A549 (cell line): ENCODE measurements around the gene USP34. TPM values are rescaled to one million over a fixed set of nuclear protein-coding genes. Genes with fewer than 3 reads are reported as not detected.
"Not testable (repeated sequence)": the region's sequence is repeated elsewhere in the genome, so short reads cannot be mapped to it uniquely, and the experiment has no call there.

Experiments used
- ATAC-seq, 2 experiments: fragments of 200-7000 bp in 1 of 2; fragments of >200 bp in 1 of 2; cut with Nextera tagmentation in 1 of 2; cut with Tn5 transposase in 1 of 2; 3 replicates each; pipeline versions ENCODE4 v1.8.0 to v1.9.1; 2018 to 2020; ENCODE audit warnings: mild to moderate bottlenecking in 1 of 2, moderate library complexity in 1 of 2
- CTCF ChIA-PET: fragments of 300-600 bp; sonication (Branson Sonifier 250); formaldehyde crosslinking; extraction: SDS; loops from one replicate; lab custom pipeline; 2021; ENCODE audit warnings: antibody characterized with exemption, inconsistent platforms; lab: Yijun Ruan, JAX
- POLR2A ChIA-PET: fragments of 350-600 bp; formaldehyde crosslinking; extraction: SDS; loops from one replicate; lab custom pipeline; 2021; ENCODE audit warnings: antibody characterized with exemption, inconsistent platforms; lab: Yijun Ruan, JAX
- DNase-seq, 2 experiments: peaks; one replicate each; pipeline versions ENCODE4 v3.0.0 to v3.0.0-alpha.2; 2011 to 2016; ENCODE audit warnings: low read depth in 1 of 2, low spot score in 1 of 2
- FAIRE-seq: peaks from 2 replicates; lab custom pipeline; 2011; peaks lifted over from hg19 to GRCh38; lab: Jason Lieb, UNC
- H3K27ac ChIP-seq, 2 experiments: fragments of >200 bp; sonication (Bioruptor Twin); formaldehyde crosslinking; 3 replicates each; pipeline ENCODE4 v1.5.1; 2016 to 2017
- H3K4me1 ChIP-seq: fragments of >200 bp; sonication (Bioruptor Twin); formaldehyde crosslinking; 3 replicates; pipeline ENCODE4 v1.6.1; 2016
- H3K4me2 ChIP-seq: fragments of >200 bp; sonication (Bioruptor Twin); formaldehyde crosslinking; 3 replicates; pipeline ENCODE4 v1.6.1; 2016
- H3K4me3 ChIP-seq: fragments of >200 bp; sonication (Bioruptor Twin); formaldehyde crosslinking; 3 replicates; pipeline ENCODE4 v1.5.1; 2016
- H3K9me3 ChIP-seq: fragments of >200 bp; sonication (Bioruptor Twin); formaldehyde crosslinking; 3 replicates; pipeline ENCODE4 v1.6.1; 2016
- CBX2 ChIP-seq: fragments of 200-600 bp; sonication (generic); IDR thresholded peaks from 2 replicates; pipeline ENCODE4 v1.6.1; 2016; ENCODE audit warnings: low read depth, mild to moderate bottlenecking, borderline replicate concordance
- CHD2 ChIP-seq: fragments of 150-350 bp; IDR thresholded peaks from 2 replicates; pipeline ENCODE4 v1.6.1; 2014; ENCODE audit warnings: low read length; ENCODE audit not compliant: partially characterized antibody
- ESRRA ChIP-seq: fragments of 150-350 bp; IDR thresholded peaks from 2 replicates; pipeline ENCODE4 v1.6.1; 2014; ENCODE audit warnings: mild to moderate bottlenecking, low read length, borderline replicate concordance
- FOSL2 ChIP-seq, 2 experiments: fragments of 450-650 bp in 1 of 2; fragments of >200 bp in 1 of 2; sonication (Bioruptor Twin) in 1 of 2; formaldehyde crosslinking; IDR thresholded peaks; 2 replicates each; pipeline versions ENCODE4 v1.5.0 to v1.6.1; 2016 to 2020; ENCODE audit warnings: mild to moderate bottlenecking in 1 of 2, moderate library complexity in 1 of 2
- FOXS1 ChIP-seq: fragments of 250-450 bp; sonication (Bioruptor Pico); IDR thresholded peaks from 2 replicates; pipeline ENCODE4 v1.5.0; 2020; ENCODE audit warnings: mild to moderate bottlenecking, moderate library complexity
- HOXA7 ChIP-seq: fragments of 250-450 bp; sonication (Bioruptor Pico); IDR thresholded peaks from 2 replicates; pipeline ENCODE4 v1.5.0; 2020; ENCODE audit warnings: mild to moderate bottlenecking, moderate library complexity
- HOXB5 ChIP-seq: fragments of 250-450 bp; sonication (Bioruptor Pico); IDR thresholded peaks from 2 replicates; pipeline ENCODE4 v1.5.0; 2020; ENCODE audit warnings: mild to moderate bottlenecking, moderate library complexity
- JUN ChIP-seq, 2 experiments: fragments of >200 bp; sonication (Bioruptor Twin); formaldehyde crosslinking; IDR thresholded peaks; 2 replicates in 1 of 2; 3 replicates in 1 of 2; pipeline ENCODE4 v1.6.1; 2016 to 2017
- JUNB ChIP-seq: fragments of >200 bp; sonication (Bioruptor Twin); formaldehyde crosslinking; IDR thresholded peaks from 2 replicates; pipeline ENCODE4 v1.6.1; 2016
- KDM5A ChIP-seq: fragments of 200-600 bp; sonication (generic); IDR thresholded peaks from 2 replicates; pipeline ENCODE4 v1.6.1; 2016; ENCODE audit warnings: antibody characterized with exemption, mild to moderate bottlenecking
- MYC ChIP-seq: IDR thresholded peaks from 2 replicates; pipeline ENCODE4 v1.6.1; 2012; ENCODE audit warnings: mild to moderate bottlenecking, inconsistent platforms, low read length, improper control_type of control experiment, borderline replicate concordance
- NFE2L2 ChIP-seq: fragments of 150-350 bp; conservative IDR thresholded peaks from 2 replicates; pipeline ENCODE4 v1.6.1; 2014; ENCODE audit warnings: low read length
- NR3C1 ChIP-seq: fragments of >200 bp; sonication (Bioruptor Twin); formaldehyde crosslinking; IDR thresholded peaks from 3 replicates; pipeline ENCODE4 v1.6.1; 2017
- PHF8 ChIP-seq: fragments of 200-600 bp; sonication (generic); IDR thresholded peaks from 2 replicates; pipeline ENCODE4 v1.6.1; 2016; ENCODE audit warnings: low read depth, mild to moderate bottlenecking, antibody characterized with exemption, moderate library complexity, borderline replicate concordance
- RCOR1 ChIP-seq: fragments of 150-350 bp; IDR thresholded peaks from 2 replicates; pipeline ENCODE4 v1.6.1; 2014; ENCODE audit warnings: antibody characterized with exemption, low read length, low read depth
- SMC3 ChIP-seq: fragments of >200 bp; sonication (Bioruptor Twin); formaldehyde crosslinking; IDR thresholded peaks from 3 replicates; pipeline ENCODE4 v1.6.1; 2018; ENCODE audit warnings: inconsistent platforms
- TP53 ChIP-seq: fragments of 250-450 bp; sonication (Bioruptor Pico); IDR thresholded peaks from 2 replicates; pipeline ENCODE4 v1.5.0; 2021; ENCODE audit warnings: mild to moderate bottlenecking, moderate library complexity
- WGBS: methylation state at CpG from one replicate; pipeline ENCODE4 v1.1.6; 2017; ENCODE audit errors: missing lambda C conversion rate; 5-methylcytosine and 5-hydroxymethylcytosine counted together
- polyA plus RNA-seq, 4 experiments: library from polyadenylated mRNA; depleted of rRNA in 3 of 4; stranded (reverse); fragments of >200 nt; fragmentation: RNase III in 1 of 4; extraction: RNeasy Plus Mini Kit Qiagen cat#74134 plus additional on column Dnase treatment in 1 of 4; gene quantifications; 2 replicates in 3 of 4; 3 replicates in 1 of 4; pipeline ENCODE4 v1.2.3, GENCODE V29; 2011 to 2017
- TF ChIP-seq, protein P1 (sequence below): fragments of 250-450 bp; sonication (Bioruptor Pico); IDR thresholded peaks from 2 replicates; pipeline ENCODE4 v1.5.0; 2020; ENCODE audit warnings: low read depth, mild to moderate bottlenecking, moderate library complexity
- TF ChIP-seq, protein P2 (sequence below): fragments of 150-350 bp; IDR thresholded peaks from 2 replicates; pipeline ENCODE4 v1.6.1; 2014; ENCODE audit warnings: low read depth, mild to moderate bottlenecking, low read length
- TF ChIP-seq, protein P3 (sequence below): fragments of >200 bp; sonication (Bioruptor Twin); formaldehyde crosslinking; IDR thresholded peaks from 3 replicates; pipeline ENCODE4 v1.6.1; 2016
- TF ChIP-seq, protein P4 (sequence below): fragments of >200 bp; sonication (Bioruptor Twin); formaldehyde crosslinking; IDR thresholded peaks from 2 replicates; pipeline ENCODE4 v1.6.1; 2016

Gene USP34
- polyA plus RNA-seq, 2 of the 4 experiments (the other 2 are of a cell fraction), result 47.7 to 132 TPM

DNA sequence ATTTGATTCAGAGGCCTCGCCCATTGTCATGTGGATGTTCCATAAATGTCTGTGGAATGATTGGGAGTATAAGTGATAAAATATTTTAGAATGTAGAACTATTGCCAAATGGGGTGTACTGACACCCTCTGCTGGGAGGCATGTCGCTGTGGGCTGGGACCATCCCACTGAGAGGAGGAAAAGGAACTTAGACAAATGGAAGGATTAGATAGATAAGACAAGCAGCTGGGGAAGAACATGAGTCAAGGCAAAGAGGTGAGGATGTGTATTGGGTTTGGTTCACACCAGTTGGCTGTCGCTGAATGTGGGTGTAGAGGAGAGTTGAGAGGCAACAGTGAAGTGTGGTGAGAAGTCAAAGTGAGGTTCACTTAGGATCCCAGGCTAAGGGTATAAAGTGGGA, 304.9 kb downstream of the USP34 start:
- ATAC-seq (no peak), DNase-seq (no peak), FAIRE-seq (no peak)
- 86% methylated on average over 3 of the region's 3 CpGs for WGBS
- POLR2A ChIA-PET, result interaction anchor here (1.4 kb wide), 1 partner anchor 21 kb away, joined by 7 read pairs; no protein-coding TSS in a partner anchor
- CTCF ChIA-PET, result interaction anchor here (0.9 to 1.4 kb wide), 2 partner anchors 31 to 34 kb away, joined by 3 read pairs; no protein-coding TSS in a partner anchor
- Histone ChIP-seq H3K9me3 (no peaks in the 10 kb centered on the region), H3K4me2 (no peak overlapping the region), H3K4me3 (no peak overlapping the region), H3K4me1 (no peaks in the 10 kb centered on the region), H3K27ac (no peak overlapping the region)
- no peak for TF ChIP-seq FOSL2 (IDR thresholded peaks at IDR 0.05)
- TF ChIP-seq FOSL2 (CRISPR knock-in tag; IDR thresholded peaks at IDR 0.05), result no peak
- TF ChIP-seq SMC3, result no peak
- TF ChIP-seq ESRRA, result no peak
- TF ChIP-seq, protein P1, sequence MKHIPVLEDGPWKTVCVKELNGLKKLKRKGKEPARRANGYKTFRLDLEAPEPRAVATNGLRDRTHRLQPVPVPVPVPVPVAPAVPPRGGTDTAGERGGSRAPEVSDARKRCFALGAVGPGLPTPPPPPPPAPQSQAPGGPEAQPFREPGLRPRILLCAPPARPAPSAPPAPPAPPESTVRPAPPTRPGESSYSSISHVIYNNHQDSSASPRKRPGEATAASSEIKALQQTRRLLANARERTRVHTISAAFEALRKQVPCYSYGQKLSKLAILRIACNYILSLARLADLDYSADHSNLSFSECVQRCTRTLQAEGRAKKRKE (CRISPR knock-in tag), result no peak
- TF ChIP-seq JUNB, result no peak
- TF ChIP-seq MYC, result no peak
- TF ChIP-seq FOXS1, result no peak
- no peak for TF ChIP-seq CHD2
- TF ChIP-seq, protein P2, sequence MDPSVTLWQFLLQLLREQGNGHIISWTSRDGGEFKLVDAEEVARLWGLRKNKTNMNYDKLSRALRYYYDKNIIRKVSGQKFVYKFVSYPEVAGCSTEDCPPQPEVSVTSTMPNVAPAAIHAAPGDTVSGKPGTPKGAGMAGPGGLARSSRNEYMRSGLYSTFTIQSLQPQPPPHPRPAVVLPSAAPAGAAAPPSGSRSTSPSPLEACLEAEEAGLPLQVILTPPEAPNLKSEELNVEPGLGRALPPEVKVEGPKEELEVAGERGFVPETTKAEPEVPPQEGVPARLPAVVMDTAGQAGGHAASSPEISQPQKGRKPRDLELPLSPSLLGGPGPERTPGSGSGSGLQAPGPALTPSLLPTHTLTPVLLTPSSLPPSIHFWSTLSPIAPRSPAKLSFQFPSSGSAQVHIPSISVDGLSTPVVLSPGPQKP, result no peak
- TF ChIP-seq HOXB5 (CRISPR knock-in tag), result no peak
- TF ChIP-seq PHF8, result no peak
- TF ChIP-seq JUN (IDR thresholded peaks at IDR 0.05), result no peak
- no peak for TF ChIP-seq RCOR1
- TF ChIP-seq KDM5A, result no peak
- no peak for TF ChIP-seq HOXA7 (CRISPR knock-in tag)
- TF ChIP-seq, protein P3, sequence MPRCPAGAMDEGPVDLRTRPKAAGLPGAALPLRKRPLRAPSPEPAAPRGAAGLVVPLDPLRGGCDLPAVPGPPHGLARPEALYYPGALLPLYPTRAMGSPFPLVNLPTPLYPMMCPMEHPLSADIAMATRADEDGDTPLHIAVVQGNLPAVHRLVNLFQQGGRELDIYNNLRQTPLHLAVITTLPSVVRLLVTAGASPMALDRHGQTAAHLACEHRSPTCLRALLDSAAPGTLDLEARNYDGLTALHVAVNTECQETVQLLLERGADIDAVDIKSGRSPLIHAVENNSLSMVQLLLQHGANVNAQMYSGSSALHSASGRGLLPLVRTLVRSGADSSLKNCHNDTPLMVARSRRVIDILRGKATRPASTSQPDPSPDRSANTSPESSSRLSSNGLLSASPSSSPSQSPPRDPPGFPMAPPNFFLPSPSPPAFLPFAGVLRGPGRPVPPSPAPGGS, result no peak
- TF ChIP-seq, protein P4, sequence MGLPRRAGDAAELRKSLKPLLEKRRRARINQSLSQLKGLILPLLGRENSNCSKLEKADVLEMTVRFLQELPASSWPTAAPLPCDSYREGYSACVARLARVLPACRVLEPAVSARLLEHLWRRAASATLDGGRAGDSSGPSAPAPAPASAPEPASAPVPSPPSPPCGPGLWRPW, result no peak
- no peak for TF ChIP-seq CBX2
- TF ChIP-seq NR3C1, result no peak

DNA sequence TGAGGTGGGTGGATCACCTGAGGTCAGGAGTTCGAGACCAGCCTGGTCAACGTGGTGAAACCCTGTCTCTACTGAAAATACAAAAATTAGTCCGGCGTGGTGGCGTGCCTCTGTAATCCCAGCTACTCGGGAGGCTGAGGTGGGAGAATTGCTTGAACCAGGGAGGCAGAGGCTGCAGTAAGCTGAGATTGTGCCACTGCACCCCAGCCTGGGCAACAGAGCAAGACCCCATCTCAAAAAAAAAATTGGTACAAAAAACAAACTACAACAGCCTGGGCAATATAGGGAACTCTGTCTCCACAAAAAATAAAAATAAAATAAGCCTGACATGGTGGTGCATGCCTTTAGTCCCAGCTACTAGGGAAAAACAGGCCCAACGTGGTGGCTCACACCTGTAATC, 305.8 kb downstream of the USP34 start:
- FAIRE-seq, H3K4me1 ChIP-seq, DNase-seq, H3K27ac ChIP-seq, H3K4me3 ChIP-seq, ATAC-seq, H3K9me3 ChIP-seq, H3K4me2 ChIP-seq: not testable (repeated sequence)
- ChIA-PET CTCF (interaction anchor here (1.4 to 2.5 kb wide), 3 partner anchors 9 to 30 kb away, joined by 3 to 11 read pairs (median 8); no protein-coding TSS in a partner anchor), POLR2A (interaction anchor here (0.6 to 1.4 kb wide), 2 partner anchors 11 to 20 kb away, joined by 3 to 7 read pairs; no protein-coding TSS in a partner anchor)
- WGBS, result 86% methylated on average over 7 of the region's 7 CpGs

DNA sequence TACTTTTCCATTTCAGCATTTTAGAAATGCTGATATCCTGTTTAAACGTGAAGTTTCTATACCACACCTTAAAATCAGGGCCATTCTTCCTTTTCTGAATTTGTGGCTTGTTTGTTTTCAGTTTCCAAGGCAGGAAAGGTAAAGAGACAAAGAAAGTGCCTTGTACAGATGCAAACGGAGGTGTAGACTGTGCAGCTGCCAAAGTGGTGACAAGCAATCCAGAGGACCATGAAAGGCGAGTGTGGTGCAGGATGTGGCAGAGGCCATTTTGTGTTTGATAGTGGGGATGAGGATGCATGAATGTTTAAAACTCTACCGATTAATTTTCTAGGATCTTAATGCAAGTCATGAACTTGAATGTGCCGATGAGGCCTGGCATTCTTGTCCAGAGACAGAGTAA, 308.2 kb downstream of the USP34 start:
- WGBS, result 86% methylated on average over 5 of the region's 5 CpGs
- Histone ChIP-seq H3K4me3 (no peak overlapping the region), H3K4me1 (no peaks in the 10 kb centered on the region), H3K27ac (no peak overlapping the region), H3K4me2 (no peak overlapping the region), H3K9me3 (no peaks in the 10 kb centered on the region)
- DNase-seq, result no peak
- ATAC-seq, result no peak
- TF ChIP-seq CHD2 (no peak), NFE2L2 (no peak), KDM5A (no peak), NR3C1 (no peak), JUNB (no peak), ESRRA (no peak), TP53 (CRISPR knock-in tag) (no peak)
- CTCF ChIA-PET, result interaction anchor here (1.0 to 2.5 kb wide), 4 partner anchors 9 to 91 kb away, joined by 3 to 11 read pairs (median 6); no protein-coding TSS in a partner anchor
- POLR2A ChIA-PET, result interaction anchor here (1.5 kb wide), 1 partner anchor 14 kb away, joined by 3 read pairs; no protein-coding TSS in a partner anchor
- no peak for FAIRE-seq
